ENCODE data around the gene TBC1D19. TPM values are rescaled to one million over a fixed set of nuclear protein-coding genes. Genes with fewer than 3 reads are reported as not detected.
A peak's percentile ranks its signal among the peaks of the same experiment; 100 is the strongest.
"Not testable (repeated sequence)": the region's sequence is repeated elsewhere in the genome, so short reads cannot be mapped to it uniquely, and the experiment has no call there.

TBC1D19 gene
- total and polyA plus RNA-seq, 3 experiments from 2014 or later: 4.4 to 6.3 (median 5.1) TPM

GRCh38 chr4:26647523-26648224 is 63.8 kb downstream of the TBC1D19 start:
- no peak for DNase-seq

DNA sequence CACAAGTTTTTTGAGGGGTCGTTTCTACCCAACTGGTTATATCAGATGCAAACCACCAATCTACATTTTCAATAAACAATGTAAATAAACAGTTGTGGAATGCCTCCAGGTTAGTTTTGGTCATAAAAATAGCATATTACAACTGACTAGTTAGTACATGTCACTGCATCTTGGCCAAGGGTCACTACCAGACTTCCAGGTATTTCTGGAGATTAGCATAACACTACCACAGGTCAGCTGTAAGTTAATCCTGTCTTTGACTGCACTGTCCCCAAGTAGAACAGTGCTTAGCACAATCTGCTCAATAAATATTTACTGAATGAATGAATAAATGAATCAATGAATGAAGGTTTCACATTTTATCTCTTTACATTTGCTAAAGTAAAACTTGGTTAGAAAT is 64.4 kb downstream of the TBC1D19 start:
- ChIA-PET POLR2A (no interaction called here), CTCF (no interaction called here)
- no peaks in the 10 kb centered on the region for H3K27me3 Mint-ChIP-seq

More at GRCh38 chr4:26647523-26648224, 63.8 kb downstream of the TBC1D19 start:
- Histone ChIP-seq H3K4me1 (ENCODE audit: insufficient read depth, low read length) (no peaks in the 10 kb centered on the region), H3K9me3 (ENCODE audit: low read length) (no peaks in the 10 kb centered on the region), H3K4me3 (ENCODE audit: low read length) (no peak overlapping the region), H3K27me3 (ENCODE audit: insufficient read depth, low read length, poor library complexity, severe bottlenecking) (no peaks in the 10 kb centered on the region), H3K27ac (ENCODE audit: low read depth, low read length) (no peak overlapping the region), H3K36me3 (ENCODE audit: insufficient read depth, low read length) (no peaks in the 10 kb centered on the region)
- peaks cover 8 to 42% (median 22%) of the 10 kb centered on the region in 3 donors for H3K36me3 Mint-ChIP-seq
- no peak overlapping the region for H3K4me3 Mint-ChIP-seq
- no peaks in the 10 kb centered on the region for H3K27me3 Mint-ChIP-seq
- peaks cover 0 to 3% (median 0%) of the 10 kb centered on the region in 3 donors for H3K4me1 Mint-ChIP-seq
- peaks cover 2 to 7% (median 5%) of the 10 kb centered on the region in 5 donors for H3K9me3 Mint-ChIP-seq
- POLR2A ChIA-PET: no interaction called here
- CTCF ChIA-PET: no interaction called here
- peak overlapping the region in 5 of 8 donors; percentile 0 to 24 (median 12) for H3K27ac Mint-ChIP-seq

GRCh38 chr4:26660261-26660660 is 76.4 kb downstream of the TBC1D19 start:
- Histone ChIP-seq H3K9me3 (ENCODE audit: low read length) (no peaks in the 10 kb centered on the region), H3K4me1 (ENCODE audit: insufficient read depth, low read length) (no peaks in the 10 kb centered on the region), H3K27ac (ENCODE audit: low read depth, low read length) (no peak overlapping the region), H3K4me3 (ENCODE audit: low read length) (no peak overlapping the region), H3K27me3 (ENCODE audit: insufficient read depth, low read length, poor library complexity, severe bottlenecking) (no peaks in the 10 kb centered on the region), H3K36me3 (ENCODE audit: insufficient read depth, low read length) (no peaks in the 10 kb centered on the region)
- ChIA-PET CTCF (no interaction called here), POLR2A (no interaction called here)
- H3K4me1 Mint-ChIP-seq: no peaks in the 10 kb centered on the region
- no peak for DNase-seq
- H3K27me3 Mint-ChIP-seq: no peaks in the 10 kb centered on the region
- H3K36me3 Mint-ChIP-seq: peaks cover 27 to 55% (median 37%) of the 10 kb centered on the region in 3 donors
- H3K4me3 Mint-ChIP-seq: no peak overlapping the region
- H3K27ac Mint-ChIP-seq: peak overlapping the region in 1 of 8 donors; percentile 59
- H3K9me3 Mint-ChIP-seq: peaks cover 0 to 3% (median 2%) of the 10 kb centered on the region in 5 donors

More for the DNA sequence above, 64.4 kb downstream of the TBC1D19 start:
- Histone ChIP-seq H3K36me3 (ENCODE audit: insufficient read depth, low read length) (no peaks in the 10 kb centered on the region), H3K27me3 (ENCODE audit: insufficient read depth, low read length, poor library complexity, severe bottlenecking) (no peaks in the 10 kb centered on the region), H3K27ac (ENCODE audit: low read depth, low read length) (no peak overlapping the region), H3K4me3 (ENCODE audit: low read length) (no peak overlapping the region), H3K9me3 (ENCODE audit: low read length) (no peaks in the 10 kb centered on the region), H3K4me1 (ENCODE audit: insufficient read depth, low read length) (no peaks in the 10 kb centered on the region)
- H3K36me3 Mint-ChIP-seq: peaks cover 8 to 42% (median 24%) of the 10 kb centered on the region in 3 donors
- DNase-seq: no peak
- peaks cover 4 to 9% (median 8%) of the 10 kb centered on the region in 5 donors for H3K9me3 Mint-ChIP-seq
- H3K4me1 Mint-ChIP-seq: peaks cover 0 to 3% (median 0%) of the 10 kb centered on the region in 3 donors
- no peak overlapping the region for H3K4me3 Mint-ChIP-seq
- peak overlapping the region in 2 of 8 donors; percentile 2 to 6 for H3K27ac Mint-ChIP-seq

DNA sequence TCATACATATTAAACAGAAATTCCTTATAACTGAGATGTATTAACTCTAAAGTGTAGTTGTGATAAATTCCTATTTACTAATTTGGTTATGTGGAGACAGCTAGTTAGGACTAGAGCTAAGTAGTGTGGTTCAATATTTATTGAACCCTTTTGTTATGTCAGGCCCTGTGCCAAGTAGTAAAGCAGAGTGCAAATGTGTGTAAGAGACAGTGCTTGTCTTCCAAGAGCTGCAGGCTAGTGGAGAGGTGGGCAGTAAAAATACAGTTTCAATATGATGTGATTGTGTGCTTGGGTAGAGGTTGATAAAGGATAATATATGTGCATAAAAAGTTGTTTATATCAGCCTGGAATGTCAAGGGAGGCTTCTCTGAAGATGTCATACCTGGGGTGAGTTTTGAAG is 80.0 kb downstream of the TBC1D19 start:
- no peak overlapping the region for H3K4me3 ChIP-seq (ENCODE audit: low read length)
- ChIA-PET POLR2A (no interaction called here), CTCF (interaction anchor here (1.0 kb wide), 1 partner anchor 28 kb away, joined by 3 read pairs; no protein-coding TSS in a partner anchor)
- Mint-ChIP-seq H3K27me3 (no peaks in the 10 kb centered on the region), H3K36me3 (peaks cover 0 to 43% (median 23%) of the 10 kb centered on the region in 3 donors), H3K4me1 (no peaks in the 10 kb centered on the region), H3K27ac (peak overlapping the region in 1 of 8 donors; percentile 10), H3K4me3 (no peak overlapping the region), H3K9me3 (no peaks in the 10 kb centered on the region)
- no peak for DNase-seq
- no peaks in the 10 kb centered on the region for H3K4me1 ChIP-seq (ENCODE audit: insufficient read depth, low read length)
- no peaks in the 10 kb centered on the region for H3K27me3 ChIP-seq (ENCODE audit: insufficient read depth, low read length, poor library complexity, severe bottlenecking)
- H3K9me3 ChIP-seq (ENCODE audit: low read length): no peaks in the 10 kb centered on the region
- H3K36me3 ChIP-seq (ENCODE audit: insufficient read depth, low read length): no peaks in the 10 kb centered on the region
- no peak overlapping the region for H3K27ac ChIP-seq (ENCODE audit: low read depth, low read length)

DNA sequence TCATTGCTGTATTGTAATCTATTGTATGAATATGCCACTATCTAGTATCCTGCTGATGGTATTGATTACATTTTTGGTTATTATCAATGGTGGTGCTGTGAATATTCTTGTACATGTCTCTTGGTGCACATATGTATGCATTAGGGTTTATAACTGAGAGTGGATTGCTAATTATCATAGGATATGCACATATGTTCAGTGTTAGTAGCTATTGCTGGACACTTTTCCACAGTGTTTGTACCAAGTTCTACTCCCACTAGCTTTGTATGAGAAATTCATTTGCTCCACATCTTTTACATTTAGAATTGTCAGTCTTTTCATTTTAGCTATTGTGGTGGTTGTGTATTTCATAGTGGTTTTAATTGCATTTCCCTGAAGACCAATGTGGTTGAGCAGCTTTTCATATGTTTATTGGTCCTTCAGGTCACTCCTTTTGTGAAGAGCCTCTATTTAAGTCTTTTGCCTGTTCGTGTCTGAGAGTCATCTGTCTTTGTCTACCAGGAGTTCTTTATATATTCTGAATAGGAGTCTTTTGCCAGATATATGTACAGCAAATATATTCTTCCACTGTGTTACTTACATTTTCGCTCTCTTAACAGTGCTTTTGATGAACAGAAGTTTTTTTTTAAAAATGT is 87.1 kb downstream of the TBC1D19 start:
- H3K27me3 ChIP-seq (ENCODE audit: insufficient read depth, low read length, poor library complexity, severe bottlenecking): no peaks in the 10 kb centered on the region
- Mint-ChIP-seq H3K27me3 (no peaks in the 10 kb centered on the region), H3K9me3 (no peaks in the 10 kb centered on the region), H3K27ac (no peak overlapping the region), H3K4me3 (no peak overlapping the region), H3K36me3 (peaks cover 9 to 31% (median 13%) of the 10 kb centered on the region in 3 donors), H3K4me1 (no peaks in the 10 kb centered on the region)
- ChIA-PET POLR2A (no interaction called here), CTCF (no interaction called here)
- DNase-seq: no peak
- no peaks in the 10 kb centered on the region for H3K9me3 ChIP-seq (ENCODE audit: low read length)
- no peak overlapping the region for H3K4me3 ChIP-seq (ENCODE audit: low read length)
- no peaks in the 10 kb centered on the region for H3K36me3 ChIP-seq (ENCODE audit: insufficient read depth, low read length)
- H3K27ac ChIP-seq (ENCODE audit: low read depth, low read length): no peak overlapping the region
- no peaks in the 10 kb centered on the region for H3K4me1 ChIP-seq (ENCODE audit: insufficient read depth, low read length)

GRCh38 chr4:26679040-26679695 is 95.3 kb downstream of the TBC1D19 start:
- H3K27ac ChIP-seq (ENCODE audit: low read depth, low read length); H3K9me3 ChIP-seq (ENCODE audit: low read length); H3K27me3 Mint-ChIP-seq; H3K27me3 ChIP-seq (ENCODE audit: insufficient read depth, low read length, poor library complexity, severe bottlenecking); H3K27ac Mint-ChIP-seq; H3K4me1 ChIP-seq (ENCODE audit: insufficient read depth, low read length); CTCF ChIA-PET; H3K4me3 ChIP-seq (ENCODE audit: low read length); H3K4me3 Mint-ChIP-seq; DNase-seq; POLR2A ChIA-PET; H3K36me3 ChIP-seq (ENCODE audit: insufficient read depth, low read length); H3K4me1 Mint-ChIP-seq: not testable (repeated sequence)
- H3K36me3 Mint-ChIP-seq: peaks cover 36 to 55% (median 46%) of the 10 kb centered on the region in 3 donors
- peaks cover 15 to 28% (median 26%) of the 10 kb centered on the region in 5 donors for H3K9me3 Mint-ChIP-seq

DNA sequence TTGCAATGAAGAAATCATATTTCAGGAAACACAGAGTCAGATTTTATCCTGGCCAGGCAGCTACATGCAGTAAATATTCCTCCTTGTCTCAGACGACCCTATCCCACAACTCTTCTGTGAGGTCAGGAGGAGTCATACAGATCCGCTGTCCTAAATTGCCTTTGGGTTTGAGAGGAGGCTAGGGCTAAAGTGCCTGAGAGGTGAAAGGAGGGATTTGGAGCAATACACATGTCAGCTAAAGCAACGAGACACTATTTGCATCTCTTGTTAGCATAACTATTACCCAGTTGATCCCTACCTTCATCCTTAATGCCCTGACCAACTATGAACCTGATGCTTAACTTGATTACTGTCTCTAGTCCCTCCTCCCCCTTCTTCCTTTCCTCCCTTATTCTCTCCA is 98.6 kb downstream of the TBC1D19 start:
- no peak overlapping the region for H3K27ac ChIP-seq (ENCODE audit: low read depth, low read length)
- H3K27ac Mint-ChIP-seq: no peak overlapping the region
- peaks cover 15 to 26% (median 26%) of the 10 kb centered on the region in 5 donors for H3K9me3 Mint-ChIP-seq
- no peaks in the 10 kb centered on the region for H3K27me3 Mint-ChIP-seq
- H3K9me3 ChIP-seq (ENCODE audit: low read length): peaks cover 7% of the 10 kb centered on the region
- no peaks in the 10 kb centered on the region for H3K4me1 ChIP-seq (ENCODE audit: insufficient read depth, low read length)
- no peak overlapping the region for H3K4me3 ChIP-seq (ENCODE audit: low read length)
- H3K36me3 ChIP-seq (ENCODE audit: insufficient read depth, low read length): no peaks in the 10 kb centered on the region
- CTCF ChIA-PET: no interaction called here
- no peaks in the 10 kb centered on the region for H3K27me3 ChIP-seq (ENCODE audit: insufficient read depth, low read length, poor library complexity, severe bottlenecking)
- H3K4me3 Mint-ChIP-seq: no peak overlapping the region
- DNase-seq: no peak
- POLR2A ChIA-PET: no interaction called here
- no peaks in the 10 kb centered on the region for H3K4me1 Mint-ChIP-seq
- peaks cover 30 to 45% (median 42%) of the 10 kb centered on the region in 3 donors for H3K36me3 Mint-ChIP-seq

DNA sequence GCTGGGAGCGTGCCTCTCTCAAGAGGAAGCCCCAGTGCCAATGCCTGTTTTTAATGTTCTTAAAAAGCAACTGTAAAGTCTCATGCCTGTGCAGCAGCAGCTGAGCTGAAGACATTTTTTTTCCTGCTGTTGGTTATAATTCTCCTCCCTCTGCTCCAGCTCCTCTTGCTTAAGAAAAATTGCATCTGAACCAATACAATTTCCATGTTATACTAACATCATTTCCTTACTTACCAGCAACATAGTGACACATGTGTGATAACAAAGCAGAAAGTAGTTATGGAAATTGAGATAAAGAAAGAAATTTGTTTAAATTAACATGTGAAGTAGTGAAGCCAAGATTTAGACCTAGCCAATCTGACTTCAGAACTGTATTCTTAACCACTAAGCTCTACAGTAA is 101.4 kb downstream of the TBC1D19 start:
- no peak overlapping the region for H3K27ac ChIP-seq (ENCODE audit: low read depth, low read length)
- ChIA-PET CTCF (no interaction called here), POLR2A (no interaction called here)
- no peaks in the 10 kb centered on the region for H3K9me3 ChIP-seq (ENCODE audit: low read length)
- Mint-ChIP-seq H3K4me1 (no peaks in the 10 kb centered on the region), H3K27ac (no peak overlapping the region), H3K4me3 (no peak overlapping the region), H3K36me3 (peaks cover 25 to 32% (median 32%) of the 10 kb centered on the region in 3 donors), H3K9me3 (peaks cover 0 to 5% (median 2%) of the 10 kb centered on the region in 5 donors), H3K27me3 (no peaks in the 10 kb centered on the region)
- no peak overlapping the region for H3K4me3 ChIP-seq (ENCODE audit: low read length)
- H3K4me1 ChIP-seq (ENCODE audit: insufficient read depth, low read length): no peaks in the 10 kb centered on the region
- no peak for DNase-seq
- H3K36me3 ChIP-seq (ENCODE audit: insufficient read depth, low read length): peaks cover 3% of the 10 kb centered on the region
- no peaks in the 10 kb centered on the region for H3K27me3 ChIP-seq (ENCODE audit: insufficient read depth, low read length, poor library complexity, severe bottlenecking)
